A549 (cell line): ENCODE data around the gene DZANK1. TPM values are rescaled to one million over a fixed set of nuclear protein-coding genes. Genes with fewer than 3 reads are reported as not detected.

ENCODE experiments used
- ATAC-seq, 2 experiments: fragments of 200-7000 bp in 1 of 2; fragments of >200 bp in 1 of 2; cut with Nextera tagmentation in 1 of 2; cut with Tn5 transposase in 1 of 2; 3 replicates each; pipeline versions ENCODE4 v1.8.0 to v1.9.1; 2018 to 2020; ENCODE audit warnings: mild to moderate bottlenecking in 1 of 2, moderate library complexity in 1 of 2
- CTCF ChIA-PET: fragments of 300-600 bp; sonication (Branson Sonifier 250); formaldehyde crosslinking; extraction: SDS; loops from one replicate; lab custom pipeline; 2021; ENCODE audit warnings: antibody characterized with exemption, inconsistent platforms; lab: Yijun Ruan, JAX
- POLR2A ChIA-PET: fragments of 350-600 bp; formaldehyde crosslinking; extraction: SDS; loops from one replicate; lab custom pipeline; 2021; ENCODE audit warnings: antibody characterized with exemption, inconsistent platforms; lab: Yijun Ruan, JAX
- DNase-seq, 2 experiments: peaks; one replicate each; pipeline versions ENCODE4 v3.0.0 to v3.0.0-alpha.2; 2011 to 2016; ENCODE audit warnings: low read depth in 1 of 2, low spot score in 1 of 2
- FAIRE-seq: peaks from 2 replicates; lab custom pipeline; 2011; peaks lifted over from hg19 to GRCh38; lab: Jason Lieb, UNC
- H3K27ac ChIP-seq, 2 experiments: fragments of >200 bp; sonication (Bioruptor Twin); formaldehyde crosslinking; 3 replicates each; pipeline ENCODE4 v1.5.1; 2016 to 2017
- H3K4me1 ChIP-seq: fragments of >200 bp; sonication (Bioruptor Twin); formaldehyde crosslinking; 3 replicates; pipeline ENCODE4 v1.6.1; 2016
- H3K4me2 ChIP-seq: fragments of >200 bp; sonication (Bioruptor Twin); formaldehyde crosslinking; 3 replicates; pipeline ENCODE4 v1.6.1; 2016
- H3K4me3 ChIP-seq: fragments of >200 bp; sonication (Bioruptor Twin); formaldehyde crosslinking; 3 replicates; pipeline ENCODE4 v1.5.1; 2016
- H3K9me3 ChIP-seq: fragments of >200 bp; sonication (Bioruptor Twin); formaldehyde crosslinking; 3 replicates; pipeline ENCODE4 v1.6.1; 2016
- BHLHE40 ChIP-seq: IDR thresholded peaks from 2 replicates; pipeline ENCODE4 v1.6.1; 2012; ENCODE audit warnings: low read depth, low read length, inconsistent platforms
- CEBPB ChIP-seq, 2 experiments: fragments of >200 bp in 1 of 2; sonication (Bioruptor Twin) in 1 of 2; formaldehyde crosslinking in 1 of 2; IDR thresholded peaks; 2 replicates each; pipeline ENCODE4 v1.6.1; 2012 to 2016
- EP300 ChIP-seq, 2 experiments: fragments of >200 bp; sonication (Bioruptor Twin); formaldehyde crosslinking; IDR thresholded peaks; 2 replicates in 1 of 2; 3 replicates in 1 of 2; pipeline ENCODE4 v1.6.1; 2016 to 2017
- FOXS1 ChIP-seq: fragments of 250-450 bp; sonication (Bioruptor Pico); IDR thresholded peaks from 2 replicates; pipeline ENCODE4 v1.5.0; 2020; ENCODE audit warnings: mild to moderate bottlenecking, moderate library complexity
- KDM5A ChIP-seq: fragments of 200-600 bp; sonication (generic); IDR thresholded peaks from 2 replicates; pipeline ENCODE4 v1.6.1; 2016; ENCODE audit warnings: antibody characterized with exemption, mild to moderate bottlenecking
- MYC ChIP-seq: IDR thresholded peaks from 2 replicates; pipeline ENCODE4 v1.6.1; 2012; ENCODE audit warnings: mild to moderate bottlenecking, inconsistent platforms, low read length, improper control_type of control experiment, borderline replicate concordance
- PHF8 ChIP-seq: fragments of 200-600 bp; sonication (generic); IDR thresholded peaks from 2 replicates; pipeline ENCODE4 v1.6.1; 2016; ENCODE audit warnings: low read depth, mild to moderate bottlenecking, antibody characterized with exemption, moderate library complexity, borderline replicate concordance
- POLR2A ChIP-seq: IDR thresholded peaks from 2 replicates; pipeline ENCODE4 v1.6.1; 2012; ENCODE audit warnings: mild to moderate bottlenecking, low read length
- RARB ChIP-seq: fragments of 250-450 bp; sonication (Bioruptor Pico); IDR thresholded peaks from 2 replicates; pipeline ENCODE4 v1.8.0; 2021; ENCODE audit warnings: mild to moderate bottlenecking, moderate library complexity
- RNF2 ChIP-seq: fragments of 200-600 bp; sonication (generic); IDR thresholded peaks from 2 replicates; pipeline ENCODE4 v1.6.1; 2016; ENCODE audit warnings: low read depth, mild to moderate bottlenecking, antibody characterized with exemption, moderate library complexity, borderline replicate concordance
- ZC3H11A ChIP-seq: fragments of 450-650 bp; IDR thresholded peaks from 2 replicates; pipeline ENCODE4 v1.6.1; 2014; ENCODE audit warnings: antibody characterized with exemption, mild to moderate bottlenecking
- WGBS: methylation state at CpG from one replicate; pipeline ENCODE4 v1.1.6; 2017; ENCODE audit errors: missing lambda C conversion rate; 5-methylcytosine and 5-hydroxymethylcytosine counted together
- polyA plus RNA-seq, 4 experiments: library from polyadenylated mRNA; depleted of rRNA in 3 of 4; stranded (reverse); fragments of >200 nt; fragmentation: RNase III in 1 of 4; extraction: RNeasy Plus Mini Kit Qiagen cat#74134 plus additional on column Dnase treatment in 1 of 4; gene quantifications; 2 replicates in 3 of 4; 3 replicates in 1 of 4; pipeline ENCODE4 v1.2.3, GENCODE V29; 2011 to 2017
- TF ChIP-seq, protein P1 (sequence below): fragments of 200-600 bp; sonication (generic); IDR thresholded peaks from 2 replicates; pipeline ENCODE4 v1.6.1; 2016; ENCODE audit warnings: antibody characterized with exemption, mild to moderate bottlenecking, moderate library complexity
- TF ChIP-seq, protein P2 (sequence below): fragments of 150-350 bp; IDR thresholded peaks from 2 replicates; pipeline ENCODE4 v1.6.1; 2014; ENCODE audit warnings: low read depth, mild to moderate bottlenecking, low read length
- TF ChIP-seq, protein P3 (sequence below): IDR thresholded peaks from 2 replicates; pipeline ENCODE4 v1.6.1; 2012
- TF ChIP-seq, protein P4 (sequence below): IDR thresholded peaks from 2 replicates; pipeline ENCODE4 v1.6.1; 2012; ENCODE audit warnings: low read depth, borderline replicate concordance

The DZANK1 gene
- polyA plus RNA-seq, 2 of the 4 experiments (the other 2 are of a cell fraction), result 3.5 to 5.1 TPM

- TF ChIP-seq, protein P1, sequence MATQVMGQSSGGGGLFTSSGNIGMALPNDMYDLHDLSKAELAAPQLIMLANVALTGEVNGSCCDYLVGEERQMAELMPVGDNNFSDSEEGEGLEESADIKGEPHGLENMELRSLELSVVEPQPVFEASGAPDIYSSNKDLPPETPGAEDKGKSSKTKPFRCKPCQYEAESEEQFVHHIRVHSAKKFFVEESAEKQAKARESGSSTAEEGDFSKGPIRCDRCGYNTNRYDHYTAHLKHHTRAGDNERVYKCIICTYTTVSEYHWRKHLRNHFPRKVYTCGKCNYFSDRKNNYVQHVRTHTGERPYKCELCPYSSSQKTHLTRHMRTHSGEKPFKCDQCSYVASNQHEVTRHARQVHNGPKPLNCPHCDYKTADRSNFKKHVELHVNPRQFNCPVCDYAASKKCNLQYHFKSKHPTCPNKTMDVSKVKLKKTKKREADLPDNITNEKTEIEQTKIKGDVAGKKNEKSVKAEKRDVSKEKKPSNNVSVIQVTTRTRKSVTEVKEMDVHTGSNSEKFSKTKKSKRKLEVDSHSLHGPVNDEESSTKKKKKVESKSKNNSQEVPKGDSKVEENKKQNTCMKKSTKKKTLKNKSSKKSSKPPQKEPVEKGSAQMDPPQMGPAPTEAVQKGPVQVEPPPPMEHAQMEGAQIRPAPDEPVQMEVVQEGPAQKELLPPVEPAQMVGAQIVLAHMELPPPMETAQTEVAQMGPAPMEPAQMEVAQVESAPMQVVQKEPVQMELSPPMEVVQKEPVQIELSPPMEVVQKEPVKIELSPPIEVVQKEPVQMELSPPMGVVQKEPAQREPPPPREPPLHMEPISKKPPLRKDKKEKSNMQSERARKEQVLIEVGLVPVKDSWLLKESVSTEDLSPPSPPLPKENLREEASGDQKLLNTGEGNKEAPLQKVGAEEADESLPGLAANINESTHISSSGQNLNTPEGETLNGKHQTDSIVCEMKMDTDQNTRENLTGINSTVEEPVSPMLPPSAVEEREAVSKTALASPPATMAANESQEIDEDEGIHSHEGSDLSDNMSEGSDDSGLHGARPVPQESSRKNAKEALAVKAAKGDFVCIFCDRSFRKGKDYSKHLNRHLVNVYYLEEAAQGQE, result peak; percentile 60; the same call in 1 of the 2 replicates
- TF ChIP-seq RARB (CRISPR knock-in tag), result no peak
- TF ChIP-seq EP300 (IDR thresholded peaks at IDR 0.05), result no peak
- TF ChIP-seq, protein P2, sequence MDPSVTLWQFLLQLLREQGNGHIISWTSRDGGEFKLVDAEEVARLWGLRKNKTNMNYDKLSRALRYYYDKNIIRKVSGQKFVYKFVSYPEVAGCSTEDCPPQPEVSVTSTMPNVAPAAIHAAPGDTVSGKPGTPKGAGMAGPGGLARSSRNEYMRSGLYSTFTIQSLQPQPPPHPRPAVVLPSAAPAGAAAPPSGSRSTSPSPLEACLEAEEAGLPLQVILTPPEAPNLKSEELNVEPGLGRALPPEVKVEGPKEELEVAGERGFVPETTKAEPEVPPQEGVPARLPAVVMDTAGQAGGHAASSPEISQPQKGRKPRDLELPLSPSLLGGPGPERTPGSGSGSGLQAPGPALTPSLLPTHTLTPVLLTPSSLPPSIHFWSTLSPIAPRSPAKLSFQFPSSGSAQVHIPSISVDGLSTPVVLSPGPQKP, result no peak
- TF ChIP-seq KDM5A, result 0 out of 2 replicates have a peak, but pooled peaks have one; percentile 55
Observed at GRCh38 chr20:18507218-18508191, 40.7 kb upstream of the DZANK1 start, which contains the start of gene SEC23B (continued).

GRCh38 chr20:18506744-18507143, 39.9 kb upstream of the DZANK1 start:
- Histone ChIP-seq H3K9me3 (no peaks in the 10 kb centered on the region), H3K4me3 (peak overlapping the region; percentile 68), H3K4me1 (peaks cover 14% of the 10 kb centered on the region; the same call in 2 of the 3 replicates), H3K4me2 (peak overlapping the region; percentile 92), H3K27ac (peak overlapping the region; percentile 95)
- no peak for FAIRE-seq
- 62% methylated on average over 8 of the region's 8 CpGs for WGBS
- CTCF ChIA-PET, result interaction anchor here (1.0 to 3.7 kb wide), 6 partner anchors 9 to 1498 kb away, joined by 3 to 15 read pairs (median 4); partner anchors contain the start of genes DTD1 and RBBP9
- TF ChIP-seq RNF2 (no peak), BHLHE40 (no peak), MYC (no peak), POLR2A (no peak), CEBPB (IDR thresholded peaks at IDR 0.05) (no peak), FOXS1 (CRISPR knock-in tag) (no peak), ZC3H11A (no peak), PHF8 (no peak), RARB (CRISPR knock-in tag) (no peak), EP300 (IDR thresholded peaks at IDR 0.05) (no peak)
- TF ChIP-seq, protein P3, sequence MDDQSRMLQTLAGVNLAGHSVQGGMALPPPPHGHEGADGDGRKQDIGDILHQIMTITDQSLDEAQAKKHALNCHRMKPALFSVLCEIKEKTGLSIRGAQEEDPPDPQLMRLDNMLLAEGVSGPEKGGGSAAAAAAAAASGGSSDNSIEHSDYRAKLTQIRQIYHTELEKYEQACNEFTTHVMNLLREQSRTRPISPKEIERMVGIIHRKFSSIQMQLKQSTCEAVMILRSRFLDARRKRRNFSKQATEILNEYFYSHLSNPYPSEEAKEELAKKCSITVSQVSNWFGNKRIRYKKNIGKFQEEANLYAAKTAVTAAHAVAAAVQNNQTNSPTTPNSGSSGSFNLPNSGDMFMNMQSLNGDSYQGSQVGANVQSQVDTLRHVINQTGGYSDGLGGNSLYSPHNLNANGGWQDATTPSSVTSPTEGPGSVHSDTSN, result no peak
- TF ChIP-seq, protein P4, sequence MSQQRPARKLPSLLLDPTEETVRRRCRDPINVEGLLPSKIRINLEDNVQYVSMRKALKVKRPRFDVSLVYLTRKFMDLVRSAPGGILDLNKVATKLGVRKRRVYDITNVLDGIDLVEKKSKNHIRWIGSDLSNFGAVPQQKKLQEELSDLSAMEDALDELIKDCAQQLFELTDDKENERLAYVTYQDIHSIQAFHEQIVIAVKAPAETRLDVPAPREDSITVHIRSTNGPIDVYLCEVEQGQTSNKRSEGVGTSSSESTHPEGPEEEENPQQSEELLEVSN, result no peak
- TF ChIP-seq, protein P2, result no peak
- POLR2A ChIA-PET, result interaction anchor here (0.5 to 2.8 kb wide), 16 partner anchors 9 to 287 kb away, joined by 3 to 75 read pairs (median 5); partner anchors contain the start of genes DTD1, DZANK1, POLR3F and RBBP9
- no peak for DNase-seq
- no peak for ATAC-seq
